ENCODE data around the gene IGF2BP2. TPM values are rescaled to one million over a fixed set of nuclear protein-coding genes. Genes with fewer than 3 reads are reported as not detected.

IGF2BP2 gene
- total and polyA plus RNA-seq, 9 of the 15 experiments (the other 6 are each of a cell fraction or from before 2014, with no cell fraction given), result 3.2 to 59.6 (median 30.5) TPM

- TF ChIP-seq CUX1 (CRISPR knock-in tag; IDR thresholded peaks at IDR 0.05) (no peak), SMC3 (conservative IDR thresholded peaks at IDR 0.05; ENCODE audit: insufficient read depth, low read depth, low read length) (peak; percentile 81), ZNF518B (CRISPR knock-in tag; IDR thresholded peaks at IDR 0.05) (no peak), NUFIP1 (IDR thresholded peaks at IDR 0.05; ENCODE audit: partially characterized antibody) (no peak), ZC3H11A (IDR thresholded peaks at IDR 0.05; ENCODE audit: low read depth, low read length) (0 out of 2 replicates have a peak, but pooled peaks have one; percentile 18), ARID3A (IDR thresholded peaks at IDR 0.05; ENCODE audit: borderline replicate concordance, low read depth, low read length) (no peak), CREB3L1 (IDR thresholded peaks at IDR 0.05; ENCODE audit: borderline replicate concordance, low read depth) (0 out of 2 replicates have a peak, but pooled peaks have one; percentile 18), ASH1L (IDR thresholded peaks at IDR 0.05; ENCODE audit: borderline replicate concordance, low read depth, partially characterized antibody) (no peak), ETS1 (conservative IDR thresholded peaks at IDR 0.05; ENCODE audit: control insufficient read depth, low read depth, low read length) (no peak), POLR2AphosphoS2 (IDR thresholded peaks at IDR 0.05; ENCODE audit: low read length) (no peak; the same call in 1 of the 2 replicates), BRD9 (IDR thresholded peaks at IDR 0.05; ENCODE audit: low read depth, partially characterized antibody) (no peak)
Measured at GRCh38 chr3:185659942-185660921, 164.6 kb downstream of the IGF2BP2 start (continued).
